ENCODE results near the gene SMURF2. TPM values are rescaled to one million over a fixed set of nuclear protein-coding genes. Genes with fewer than 3 reads are reported as not detected.
A peak's percentile ranks its signal among the peaks of the same experiment; 100 is the strongest.

SMURF2 gene
- total RNA-seq, 1 experiment from 2014 or later, result 57.6 TPM

DNA sequence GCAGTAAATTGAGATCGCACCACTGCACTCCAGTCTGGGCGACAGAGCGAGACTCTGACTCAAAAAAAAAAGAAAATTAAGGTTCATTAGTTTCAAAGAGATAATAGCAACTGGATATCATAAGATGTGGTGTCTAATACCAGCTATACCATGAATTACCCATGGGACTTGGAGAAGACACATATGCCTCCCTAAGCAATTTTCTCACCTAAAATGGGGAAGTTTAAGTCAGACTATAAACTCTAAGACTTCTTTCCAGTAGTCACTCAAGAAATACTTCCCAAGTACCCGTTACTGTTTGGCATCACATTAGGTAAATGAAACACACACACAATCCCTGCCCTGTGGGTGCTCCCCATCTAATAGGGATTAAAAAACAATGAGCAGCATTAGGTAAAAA is 22.6 kb downstream of the SMURF2 start:
- BruUV-seq (replicated peaks), result no TSS peak
- peaks cover 61% of the 10 kb centered on the region for H3F3A ChIP-seq (ENCODE audit: insufficient read depth, low read depth)
- H3K9me2 ChIP-seq (ENCODE audit: insufficient read depth), result no peaks in the 10 kb centered on the region
- no peaks in the 10 kb centered on the region for H3K27me3 ChIP-seq (ENCODE audit: insufficient read depth, low read depth)
- TF ChIP-seq EZH2 (IDR thresholded peaks at IDR 0.05; ENCODE audit: low read depth), result no peak
- TF ChIP-seq, protein P1, sequence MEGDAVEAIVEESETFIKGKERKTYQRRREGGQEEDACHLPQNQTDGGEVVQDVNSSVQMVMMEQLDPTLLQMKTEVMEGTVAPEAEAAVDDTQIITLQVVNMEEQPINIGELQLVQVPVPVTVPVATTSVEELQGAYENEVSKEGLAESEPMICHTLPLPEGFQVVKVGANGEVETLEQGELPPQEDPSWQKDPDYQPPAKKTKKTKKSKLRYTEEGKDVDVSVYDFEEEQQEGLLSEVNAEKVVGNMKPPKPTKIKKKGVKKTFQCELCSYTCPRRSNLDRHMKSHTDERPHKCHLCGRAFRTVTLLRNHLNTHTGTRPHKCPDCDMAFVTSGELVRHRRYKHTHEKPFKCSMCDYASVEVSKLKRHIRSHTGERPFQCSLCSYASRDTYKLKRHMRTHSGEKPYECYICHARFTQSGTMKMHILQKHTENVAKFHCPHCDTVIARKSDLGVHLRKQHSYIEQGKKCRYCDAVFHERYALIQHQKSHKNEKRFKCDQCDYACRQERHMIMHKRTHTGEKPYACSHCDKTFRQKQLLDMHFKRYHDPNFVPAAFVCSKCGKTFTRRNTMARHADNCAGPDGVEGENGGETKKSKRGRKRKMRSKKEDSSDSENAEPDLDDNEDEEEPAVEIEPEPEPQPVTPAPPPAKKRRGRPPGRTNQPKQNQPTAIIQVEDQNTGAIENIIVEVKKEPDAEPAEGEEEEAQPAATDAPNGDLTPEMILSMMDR (conservative IDR thresholded peaks at IDR 0.05), result no peak
- H3K36me3 ChIP-seq (ENCODE audit: low read depth), result peaks cover 9% of the 10 kb centered on the region; the same call in 1 of the 2 replicates
- H3K27ac ChIP-seq, result no peak overlapping the region
- H3K9me3 ChIP-seq (ENCODE audit: insufficient read depth, low read depth), result no peaks in the 10 kb centered on the region
- no peak overlapping the region for H3K4me2 ChIP-seq
- peaks cover 57% of the 10 kb centered on the region for H4K20me1 ChIP-seq (ENCODE audit: insufficient read depth)
- no peak for DNase-seq
- CTCF ChIA-PET, result no interaction called here
- POLR2A ChIA-PET (ENCODE audit: unreplicated experiment), result no interaction called here
- H3K4me3 ChIP-seq, result no peak overlapping the region
- H2AFZ ChIP-seq, result no peak overlapping the region
- H3K79me2 ChIP-seq (ENCODE audit: low read depth), result peaks cover 99% of the 10 kb centered on the region
- intact Hi-C loops (cut with micrococcal nuclease; ENCODE audit: unreplicated experiment), result no loop called here
- H3K4me1 ChIP-seq (replicated peaks; ENCODE audit: insufficient read depth), result peaks cover 13% of the 10 kb centered on the region; the same call in 1 of the 2 replicates

DNA sequence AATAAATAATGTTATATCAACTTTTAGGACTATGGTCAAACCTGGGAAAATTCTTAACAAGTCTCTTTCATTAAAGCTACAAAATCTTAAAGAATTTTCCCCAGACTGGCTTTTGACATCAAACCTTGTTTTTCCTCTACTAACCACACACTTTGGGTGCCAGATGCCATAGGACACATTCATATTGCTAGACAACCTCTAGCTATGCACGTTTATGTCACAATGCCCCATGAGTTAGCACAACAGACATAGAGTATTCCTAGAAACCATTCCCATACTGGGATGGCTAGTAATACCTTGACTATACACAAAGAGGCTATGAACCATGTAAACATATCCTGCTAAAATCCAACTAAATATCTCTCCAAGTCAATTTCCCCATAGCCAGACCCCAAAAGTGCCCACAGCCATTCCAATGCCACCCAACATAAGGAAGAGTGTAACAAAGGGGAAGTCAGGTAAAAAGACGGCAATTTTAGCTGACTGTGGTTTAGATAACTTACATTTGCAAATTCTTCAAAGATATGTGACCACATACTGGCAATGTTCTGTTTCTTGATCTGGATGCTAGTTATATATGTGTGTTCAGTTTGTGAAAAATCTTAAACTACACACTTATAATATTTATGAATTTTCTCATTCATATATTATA is 23.4 kb downstream of the SMURF2 start:
- Histone ChIP-seq H2AFZ (no peak overlapping the region), H3K4me1 (replicated peaks; ENCODE audit: insufficient read depth) (peaks cover 13% of the 10 kb centered on the region; the same call in 1 of the 2 replicates), H3K9me3 (ENCODE audit: insufficient read depth, low read depth) (no peaks in the 10 kb centered on the region), H3K79me2 (ENCODE audit: low read depth) (peaks cover 99% of the 10 kb centered on the region), H3K27me3 (ENCODE audit: insufficient read depth, low read depth) (no peaks in the 10 kb centered on the region), H3K9me2 (ENCODE audit: insufficient read depth) (no peaks in the 10 kb centered on the region), H3K4me2 (no peak overlapping the region), H4K20me1 (ENCODE audit: insufficient read depth) (peaks cover 61% of the 10 kb centered on the region), H3K27ac (no peak overlapping the region), H3K4me3 (no peak overlapping the region), H3F3A (ENCODE audit: insufficient read depth, low read depth) (peaks cover 69% of the 10 kb centered on the region), H3K36me3 (ENCODE audit: low read depth) (peaks cover 9% of the 10 kb centered on the region; the same call in 1 of the 2 replicates)
- DNase-seq, result no peak
- no peak for TF ChIP-seq EZH2 (IDR thresholded peaks at IDR 0.05; ENCODE audit: low read depth)
- TF ChIP-seq, protein P1 (conservative IDR thresholded peaks at IDR 0.05), result no peak
- BruUV-seq (replicated peaks), result no TSS peak
- POLR2A ChIA-PET (ENCODE audit: unreplicated experiment), result no interaction called here
- intact Hi-C loops (cut with micrococcal nuclease; ENCODE audit: unreplicated experiment), result no loop called here
- CTCF ChIA-PET, result no interaction called here

DNA sequence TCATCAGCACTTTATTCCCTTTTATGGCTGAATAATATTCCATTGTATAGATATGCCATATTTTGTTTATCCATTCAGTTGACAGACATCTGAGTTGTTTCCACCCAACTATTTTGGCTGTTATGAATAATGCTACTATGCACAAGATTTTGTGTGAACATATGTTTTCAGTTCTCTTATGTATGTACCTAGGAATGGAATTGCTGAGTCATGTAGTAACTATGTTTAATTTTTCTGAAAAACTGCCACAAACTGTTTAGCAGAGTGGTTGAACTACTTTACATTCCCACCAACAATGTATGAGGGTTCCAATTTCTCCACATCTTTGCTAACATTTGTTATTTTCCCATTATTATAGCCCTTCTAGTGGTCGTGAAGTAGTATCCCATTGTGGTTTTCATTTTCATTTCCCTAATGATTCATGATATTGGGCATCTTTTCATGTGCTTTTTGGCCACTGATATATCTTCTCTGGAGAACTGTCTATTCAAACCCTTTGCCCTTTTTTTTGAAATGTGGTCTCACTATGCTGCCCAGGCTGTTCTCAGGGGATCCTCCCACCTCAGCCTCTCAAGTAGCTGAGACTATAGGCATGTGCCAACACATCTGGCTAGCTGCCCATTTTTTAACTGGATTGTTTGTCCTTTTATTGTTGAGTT is 26.3 kb downstream of the SMURF2 start:
- no peaks in the 10 kb centered on the region for H3K9me2 ChIP-seq (ENCODE audit: insufficient read depth)
- no peak overlapping the region for H3K4me2 ChIP-seq
- CTCF ChIA-PET, result interaction anchor here (0.6 kb wide), 2 partner anchors 9 to 32 kb away, joined by 3 to 12 read pairs; no protein-coding TSS in a partner anchor
- peaks cover 9% of the 10 kb centered on the region; the same call in 1 of the 2 replicates for H3K36me3 ChIP-seq (ENCODE audit: low read depth)
- intact Hi-C loops (cut with micrococcal nuclease; ENCODE audit: unreplicated experiment), result no loop called here
- TF ChIP-seq, protein P1 (conservative IDR thresholded peaks at IDR 0.05), result no peak
- TF ChIP-seq EZH2 (IDR thresholded peaks at IDR 0.05; ENCODE audit: low read depth), result no peak
- no TSS peak for BruUV-seq (replicated peaks)
- H3K27me3 ChIP-seq (ENCODE audit: insufficient read depth, low read depth), result no peaks in the 10 kb centered on the region
- peak in 1 of 2 experiments; percentile 36 for DNase-seq
- POLR2A ChIA-PET (ENCODE audit: unreplicated experiment), result interaction anchor here (0.6 to 0.7 kb wide), 2 partner anchors 16 to 1726 kb away, joined by 3 to 5 read pairs; no protein-coding TSS in a partner anchor
- no peak overlapping the region for H2AFZ ChIP-seq
- H3K9me3 ChIP-seq (ENCODE audit: insufficient read depth, low read depth), result no peaks in the 10 kb centered on the region
- peak overlapping the region; percentile 61 for H3K27ac ChIP-seq
- peaks cover 56% of the 10 kb centered on the region for H4K20me1 ChIP-seq (ENCODE audit: insufficient read depth)
- peaks cover 81% of the 10 kb centered on the region for H3F3A ChIP-seq (ENCODE audit: insufficient read depth, low read depth)
- peaks cover 98% of the 10 kb centered on the region for H3K79me2 ChIP-seq (ENCODE audit: low read depth)
- H3K4me3 ChIP-seq, result no peak overlapping the region
- H3K4me1 ChIP-seq (replicated peaks; ENCODE audit: insufficient read depth), result peaks cover 35% of the 10 kb centered on the region

Data from PC-9 (cell line).